Activated CD8-positive, alpha-beta memory T cell treated with anti-CD3 and anti-CD28 coated beads, Interleukin-2, amount 50 U/mL, for 4 hours (primary cell): ENCODE data around the gene MAP3K10.

Source experiments
- DNase-seq: peaks from one replicate; pipeline ENCODE4 v3.0.0-alpha.2; 2020

MAP3K10 gene

DNA sequence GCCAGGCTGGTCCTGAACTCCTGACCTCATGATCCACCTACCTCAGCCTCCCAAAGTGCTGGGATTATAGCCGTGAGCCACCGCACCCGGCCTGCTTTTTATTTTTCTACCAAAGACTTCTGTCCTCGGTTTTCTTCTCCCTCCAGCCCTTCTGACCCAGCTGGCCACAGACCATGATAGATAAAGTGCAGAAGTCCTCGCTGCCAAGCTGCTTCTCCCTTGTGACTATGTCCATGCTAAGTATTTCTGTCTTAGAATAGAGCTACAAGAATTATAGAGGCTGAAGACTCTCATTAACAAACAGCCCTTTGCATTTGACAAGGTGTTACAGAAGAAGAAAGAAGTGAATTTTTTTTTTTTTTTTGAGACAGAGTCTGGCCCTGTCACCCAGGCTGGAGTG is 15.4 kb upstream of the MAP3K10 start:
- no peak for DNase-seq

GRCh38 chr19:40177286-40178070 is 13.7 kb upstream of the MAP3K10 start:
- DNase-seq: no peak

DNA sequence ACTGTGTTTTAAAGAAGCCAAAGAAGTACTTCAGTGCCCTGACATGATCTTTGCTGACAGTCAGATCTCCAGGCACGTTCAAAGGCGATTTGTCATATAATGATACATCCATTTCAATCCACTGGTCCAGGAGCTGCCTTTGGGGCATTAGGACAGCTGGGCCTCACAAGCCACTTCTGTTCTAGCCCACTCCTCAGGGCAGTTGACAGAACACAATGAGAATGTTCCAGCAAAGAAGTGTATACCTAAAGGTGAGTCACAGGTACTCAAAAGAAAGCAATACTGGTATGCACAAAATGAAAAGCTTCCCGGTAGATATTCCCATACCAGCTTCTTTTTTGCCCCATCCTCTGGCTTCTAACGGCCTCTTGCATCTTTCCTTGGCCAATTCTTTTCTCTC is 12.5 kb upstream of the MAP3K10 start:
- DNase-seq: no peak

- DNase-seq: no peak
Observed at GRCh38 chr19:40184273-40184672, 7.0 kb upstream of the MAP3K10 start.

DNA sequence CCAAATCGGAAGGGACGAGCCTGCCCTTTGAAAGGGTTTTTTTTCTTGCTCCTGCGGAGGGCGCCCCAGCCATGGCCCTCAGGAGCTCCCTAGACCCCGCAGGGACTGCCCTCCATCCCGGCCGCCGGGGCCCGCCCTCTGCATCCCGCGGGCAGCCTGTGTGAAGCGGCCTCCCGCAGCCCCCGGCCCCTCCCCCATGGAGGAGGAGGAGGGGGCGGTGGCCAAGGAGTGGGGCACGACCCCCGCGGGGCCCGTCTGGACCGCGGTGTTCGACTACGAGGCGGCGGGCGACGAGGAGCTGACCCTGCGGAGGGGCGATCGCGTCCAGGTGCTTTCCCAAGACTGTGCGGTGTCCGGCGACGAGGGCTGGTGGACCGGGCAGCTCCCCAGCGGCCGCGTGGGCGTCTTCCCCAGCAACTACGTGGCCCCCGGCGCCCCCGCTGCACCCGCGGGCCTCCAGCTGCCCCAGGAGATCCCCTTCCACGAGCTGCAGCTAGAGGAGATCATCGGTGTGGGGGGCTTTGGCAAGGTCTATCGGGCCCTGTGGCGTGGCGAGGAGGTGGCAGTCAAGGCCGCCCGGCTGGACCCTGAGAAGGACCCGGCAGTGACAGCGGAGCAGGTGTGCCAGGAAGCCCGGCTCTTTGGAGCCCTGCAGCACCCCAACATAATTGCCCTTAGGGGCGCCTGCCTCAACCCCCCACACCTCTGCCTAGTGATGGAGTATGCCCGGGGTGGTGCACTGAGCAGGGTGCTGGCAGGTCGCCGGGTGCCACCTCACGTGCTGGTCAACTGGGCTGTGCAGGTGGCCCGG is 815 bp downstream of the MAP3K10 start:
- peak; percentile 25 for DNase-seq

DNA sequence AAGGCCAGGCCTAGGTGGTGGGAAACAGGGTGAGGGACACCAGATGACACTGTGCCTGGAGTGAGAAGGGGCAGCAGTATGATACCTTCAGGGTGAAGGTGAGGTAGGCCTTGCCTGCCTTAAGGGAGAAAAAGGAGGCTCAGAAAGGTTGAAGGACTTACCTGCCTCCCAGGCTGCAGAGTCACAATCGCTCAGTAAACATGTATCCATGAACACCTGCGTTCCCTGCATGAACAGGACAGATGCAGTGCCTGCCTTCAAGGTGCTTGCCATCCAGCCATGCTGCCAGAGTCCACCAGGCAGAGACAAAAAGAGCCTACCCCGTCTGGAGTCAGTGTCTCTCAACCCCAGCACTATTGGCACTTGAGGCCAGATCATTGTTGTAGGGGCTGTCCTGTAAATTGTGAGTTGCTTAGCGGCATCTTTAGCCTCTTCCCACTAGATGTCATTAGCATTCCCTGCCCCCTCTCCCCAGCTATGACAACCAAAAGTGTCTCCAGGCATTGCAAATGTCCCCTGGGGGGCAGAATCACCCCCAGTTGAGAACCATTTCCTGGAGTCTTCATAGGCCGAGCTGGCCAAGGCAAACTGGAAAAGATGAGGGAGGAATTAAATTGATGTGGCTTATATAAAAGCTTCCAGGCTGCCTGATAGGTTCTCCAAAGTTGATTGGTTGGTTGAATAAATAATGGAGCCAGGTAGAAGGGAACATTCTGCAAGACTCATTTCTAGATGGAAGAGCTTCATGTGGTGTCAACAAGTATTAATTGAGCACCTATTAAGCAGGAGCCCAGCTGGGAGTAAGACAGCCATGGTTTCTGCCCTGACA is 1.7 kb downstream of the MAP3K10 start:
- no peak for DNase-seq

GRCh38 chr19:40193587-40193849 is 2.3 kb downstream of the MAP3K10 start:
- DNase-seq: no peak

GRCh38 chr19:40198272-40198990 is 7.2 kb downstream of the MAP3K10 start:
- no peak for DNase-seq

- DNase-seq: no peak
Observed at GRCh38 chr19:40200341-40201099, 9.3 kb downstream of the MAP3K10 start.

DNA sequence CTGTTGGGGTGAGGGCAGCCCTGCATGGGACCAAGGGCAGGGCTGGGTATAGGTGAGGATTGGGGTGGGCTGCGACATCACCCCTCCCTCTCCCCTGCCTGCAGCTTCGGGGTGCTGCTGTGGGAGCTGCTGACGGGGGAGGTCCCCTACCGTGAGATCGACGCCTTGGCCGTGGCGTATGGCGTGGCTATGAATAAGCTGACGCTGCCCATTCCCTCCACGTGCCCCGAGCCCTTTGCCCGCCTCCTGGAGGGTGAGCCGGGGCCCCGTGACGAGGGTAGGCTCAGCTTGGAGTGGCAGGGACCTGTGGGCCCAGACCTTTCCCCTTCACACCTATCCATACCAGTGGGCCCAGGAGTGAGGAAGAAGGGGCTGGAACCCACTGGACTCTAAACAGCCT is 13.2 kb downstream of the MAP3K10 start:
- no peak for DNase-seq

GRCh38 chr19:40205760-40206159 is 14.5 kb downstream of the MAP3K10 start:
- no peak for DNase-seq

DNA sequence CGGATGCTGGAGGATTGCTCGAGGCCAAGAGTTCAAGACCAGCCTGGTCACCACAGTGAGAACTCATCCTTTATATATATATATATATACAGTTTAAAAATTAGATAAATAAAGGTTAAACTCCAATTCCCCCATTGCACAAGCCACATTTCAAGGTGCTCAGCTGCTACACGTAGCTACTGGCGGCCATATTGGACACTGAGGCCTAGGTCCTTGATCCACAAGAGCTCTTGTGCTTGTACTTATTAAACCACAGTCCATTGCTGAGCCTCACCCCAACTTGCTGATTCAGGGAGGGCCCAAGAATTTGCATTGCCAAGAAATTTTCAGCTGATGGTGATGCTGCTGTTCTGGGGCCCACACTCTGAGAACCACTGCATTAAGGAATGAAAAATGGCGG is 17.4 kb downstream of the MAP3K10 start:
- DNase-seq: no peak

GRCh38 chr19:40210889-40211288 is 19.7 kb downstream of the MAP3K10 start:
- DNase-seq: no peak

DNA sequence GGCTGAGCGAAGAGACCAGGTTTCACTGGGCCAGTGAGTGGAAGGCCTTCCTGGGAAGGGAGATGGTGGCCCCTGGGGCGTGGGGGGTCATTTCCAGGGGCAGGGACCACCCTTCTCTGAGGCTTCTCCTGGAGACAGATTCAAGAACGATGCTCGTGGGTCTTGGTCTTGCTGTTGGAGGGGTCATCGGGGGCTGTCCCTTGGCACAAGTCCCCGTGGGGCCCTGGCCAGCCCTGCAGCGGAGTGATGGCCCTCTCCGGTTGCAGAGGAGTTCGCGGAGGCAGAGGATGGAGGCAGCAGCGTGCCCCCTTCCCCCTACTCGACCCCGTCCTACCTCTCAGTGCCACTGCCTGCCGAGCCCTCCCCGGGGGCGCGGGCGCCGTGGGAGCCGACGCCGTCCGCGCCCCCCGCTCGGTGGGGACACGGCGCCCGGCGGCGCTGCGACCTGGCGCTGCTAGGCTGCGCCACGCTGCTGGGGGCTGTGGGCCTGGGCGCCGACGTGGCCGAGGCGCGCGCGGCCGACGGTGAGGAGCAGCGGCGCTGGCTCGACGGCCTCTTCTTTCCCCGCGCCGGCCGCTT is 22.1 kb downstream of the MAP3K10 start:
- DNase-seq: no peak

DNA sequence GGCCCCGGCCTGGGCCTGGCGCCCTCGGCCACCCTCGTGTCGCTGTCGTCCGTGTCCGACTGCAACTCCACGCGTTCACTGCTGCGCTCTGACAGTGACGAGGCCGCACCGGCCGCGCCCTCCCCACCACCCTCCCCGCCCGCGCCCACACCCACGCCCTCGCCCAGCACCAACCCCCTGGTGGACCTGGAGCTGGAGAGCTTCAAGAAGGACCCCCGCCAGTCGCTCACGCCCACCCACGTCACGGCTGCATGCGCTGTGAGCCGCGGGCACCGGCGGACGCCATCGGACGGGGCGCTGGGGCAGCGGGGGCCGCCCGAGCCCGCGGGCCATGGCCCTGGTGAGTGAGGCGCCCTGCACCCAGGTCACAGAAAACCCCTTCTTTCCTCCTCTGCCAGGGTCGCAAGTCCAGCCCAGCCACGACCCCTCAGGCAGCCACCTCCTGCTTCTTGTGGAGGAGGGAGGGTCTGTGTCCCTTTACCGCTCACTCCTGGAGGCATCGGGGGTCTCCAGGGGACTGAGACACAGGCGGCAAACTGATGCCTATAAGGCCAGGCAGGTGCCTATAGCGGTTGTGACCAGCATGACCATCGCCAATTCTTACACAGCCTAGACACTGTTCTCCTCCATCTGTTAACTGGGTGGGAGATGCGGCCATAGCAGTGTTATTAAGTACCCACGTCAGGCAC is 22.8 kb downstream of the MAP3K10 start:
- DNase-seq: no peak

GRCh38 chr19:40214936-40215335 is 23.7 kb downstream of the MAP3K10 start:
- no peak for DNase-seq

- DNase-seq: no peak
Observed at GRCh38 chr19:40216013-40216776, 25.0 kb downstream of the MAP3K10 start.

DNA sequence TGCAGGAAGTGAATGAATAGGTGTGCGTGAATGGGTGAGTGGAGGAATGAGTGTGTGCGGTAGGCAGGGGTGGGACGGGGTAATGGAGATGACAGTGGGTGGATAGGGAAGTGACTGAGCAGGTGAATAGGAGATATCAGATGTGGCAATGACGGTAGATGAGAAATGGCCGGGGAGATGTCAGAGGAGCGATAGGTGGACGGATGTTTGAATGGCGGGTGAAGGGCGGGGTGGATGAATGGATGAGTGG is 25.5 kb downstream of the MAP3K10 start:
- no peak for DNase-seq

DNA sequence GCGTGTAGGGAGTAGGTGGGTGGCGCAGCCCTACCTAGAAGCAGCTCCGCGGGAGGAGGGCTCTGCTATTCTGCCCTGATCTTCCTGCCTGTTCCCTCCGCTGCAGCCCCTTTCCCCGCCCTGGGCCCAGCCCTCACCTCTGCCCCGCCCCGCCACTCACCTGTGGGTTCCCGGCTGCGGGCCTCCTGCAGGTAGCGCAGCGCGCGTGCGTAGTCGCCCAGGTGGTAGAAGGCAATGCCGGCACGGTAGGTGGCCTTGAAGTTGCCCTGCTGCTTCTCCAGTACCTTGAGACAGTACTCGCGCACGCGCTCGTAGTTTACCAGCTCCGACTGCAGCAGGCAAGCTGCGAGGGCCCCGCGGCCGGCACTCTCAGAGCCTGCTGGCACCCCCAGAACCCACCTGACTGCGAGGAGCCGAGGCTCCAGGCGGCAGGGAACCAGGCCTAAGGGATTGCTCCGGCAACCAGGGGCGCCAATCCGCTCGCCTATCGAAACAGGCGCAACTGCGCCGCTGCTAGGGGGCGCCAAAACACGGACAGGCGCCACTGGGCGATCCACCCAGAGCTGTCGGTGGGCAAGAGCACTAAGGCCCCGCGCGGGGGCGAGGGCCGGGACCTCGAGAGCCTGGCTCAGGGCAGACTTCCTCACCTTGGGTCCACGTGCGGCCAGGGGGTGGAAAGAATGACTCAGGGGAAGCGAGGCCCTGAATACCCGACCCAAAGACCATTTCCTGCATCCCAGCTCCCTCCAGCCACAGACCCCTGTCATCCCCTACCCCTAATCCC is 26.0 kb downstream of the MAP3K10 start:
- DNase-seq: no peak
